PFSK-1 (cell line): ENCODE results near the gene VIPAS39.

ENCODE experiments used
- FOXP2 ChIP-seq: optimal IDR thresholded peaks from 2 replicates; pipeline ENCODE3; 2011; ENCODE audit warnings: borderline replicate concordance, control low read depth, inconsistent platforms; ENCODE audit not compliant: insufficient read depth; ENCODE audit errors: extremely low read length, extremely low read depth
- POLR2AphosphoS5 ChIP-seq: IDR thresholded peaks from 2 replicates; pipeline ENCODE4 v1.6.1; 2012; ENCODE audit warnings: low read depth, mild to moderate bottlenecking, control low read depth, low read length, moderate library complexity
- SIN3A ChIP-seq: IDR thresholded peaks from 2 replicates; pipeline ENCODE4 v1.6.1; 2012; ENCODE audit warnings: mild to moderate bottlenecking, low read length, moderate library complexity, borderline replicate concordance; ENCODE audit not compliant: insufficient read depth
- TAF1 ChIP-seq: IDR thresholded peaks from 2 replicates; pipeline ENCODE4 v1.6.1; 2012; ENCODE audit warnings: low read length, control low read depth, borderline replicate concordance; ENCODE audit not compliant: insufficient read depth
- TF ChIP-seq, protein P1 (sequence below), 2 experiments: IDR thresholded peaks; 2 replicates each; pipeline versions ENCODE4 v1.6.1 to v1.8.0; 2011 to 2012; ENCODE audit warnings: low read depth in 2 of 2, low read length in 2 of 2, control low read depth in 1 of 2, inconsistent platforms in 1 of 2, mild to moderate bottlenecking in 1 of 2, moderate library complexity in 1 of 2; ENCODE audit not compliant: insufficient read depth in 1 of 2

Gene VIPAS39

DNA sequence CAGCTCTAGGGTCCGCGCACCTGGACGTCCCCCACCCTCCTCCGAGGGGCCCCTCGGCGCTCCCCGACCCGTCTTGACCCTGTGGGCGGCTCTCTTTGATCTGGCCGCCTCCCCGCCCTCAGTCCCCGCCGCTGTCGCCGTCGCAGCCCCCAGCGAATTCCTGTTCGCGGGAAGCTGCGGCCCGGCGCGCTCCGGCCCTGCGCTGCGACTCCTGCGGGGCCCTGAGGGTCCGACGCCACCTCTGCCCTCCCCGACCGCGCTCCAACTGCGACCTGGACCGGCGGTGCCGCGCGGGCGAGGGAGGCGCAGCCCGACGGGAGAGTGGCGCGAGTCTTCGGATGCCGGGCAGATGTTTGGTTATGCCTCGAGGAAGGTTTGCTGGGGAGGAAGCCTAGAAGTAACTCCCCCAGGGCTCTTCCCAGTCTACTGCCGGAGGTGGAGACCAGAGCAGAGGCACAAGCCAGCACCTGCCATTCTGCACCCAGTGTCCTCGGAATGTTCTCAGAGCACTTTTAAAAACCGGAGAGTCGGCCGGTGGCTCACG lies 41.7 kb upstream of the VIPAS39 start:
- no peak for TF ChIP-seq POLR2AphosphoS5
- TF ChIP-seq, protein P1, sequence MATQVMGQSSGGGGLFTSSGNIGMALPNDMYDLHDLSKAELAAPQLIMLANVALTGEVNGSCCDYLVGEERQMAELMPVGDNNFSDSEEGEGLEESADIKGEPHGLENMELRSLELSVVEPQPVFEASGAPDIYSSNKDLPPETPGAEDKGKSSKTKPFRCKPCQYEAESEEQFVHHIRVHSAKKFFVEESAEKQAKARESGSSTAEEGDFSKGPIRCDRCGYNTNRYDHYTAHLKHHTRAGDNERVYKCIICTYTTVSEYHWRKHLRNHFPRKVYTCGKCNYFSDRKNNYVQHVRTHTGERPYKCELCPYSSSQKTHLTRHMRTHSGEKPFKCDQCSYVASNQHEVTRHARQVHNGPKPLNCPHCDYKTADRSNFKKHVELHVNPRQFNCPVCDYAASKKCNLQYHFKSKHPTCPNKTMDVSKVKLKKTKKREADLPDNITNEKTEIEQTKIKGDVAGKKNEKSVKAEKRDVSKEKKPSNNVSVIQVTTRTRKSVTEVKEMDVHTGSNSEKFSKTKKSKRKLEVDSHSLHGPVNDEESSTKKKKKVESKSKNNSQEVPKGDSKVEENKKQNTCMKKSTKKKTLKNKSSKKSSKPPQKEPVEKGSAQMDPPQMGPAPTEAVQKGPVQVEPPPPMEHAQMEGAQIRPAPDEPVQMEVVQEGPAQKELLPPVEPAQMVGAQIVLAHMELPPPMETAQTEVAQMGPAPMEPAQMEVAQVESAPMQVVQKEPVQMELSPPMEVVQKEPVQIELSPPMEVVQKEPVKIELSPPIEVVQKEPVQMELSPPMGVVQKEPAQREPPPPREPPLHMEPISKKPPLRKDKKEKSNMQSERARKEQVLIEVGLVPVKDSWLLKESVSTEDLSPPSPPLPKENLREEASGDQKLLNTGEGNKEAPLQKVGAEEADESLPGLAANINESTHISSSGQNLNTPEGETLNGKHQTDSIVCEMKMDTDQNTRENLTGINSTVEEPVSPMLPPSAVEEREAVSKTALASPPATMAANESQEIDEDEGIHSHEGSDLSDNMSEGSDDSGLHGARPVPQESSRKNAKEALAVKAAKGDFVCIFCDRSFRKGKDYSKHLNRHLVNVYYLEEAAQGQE (IDR thresholded peaks at IDR 0.05; ENCODE audit: insufficient read depth in 1 of 2, low read depth in 2 of 2, low read length in 2 of 2) = no peak
- no peak for TF ChIP-seq SIN3A
- TF ChIP-seq TAF1 = no peak
- no peak for TF ChIP-seq FOXP2

DNA sequence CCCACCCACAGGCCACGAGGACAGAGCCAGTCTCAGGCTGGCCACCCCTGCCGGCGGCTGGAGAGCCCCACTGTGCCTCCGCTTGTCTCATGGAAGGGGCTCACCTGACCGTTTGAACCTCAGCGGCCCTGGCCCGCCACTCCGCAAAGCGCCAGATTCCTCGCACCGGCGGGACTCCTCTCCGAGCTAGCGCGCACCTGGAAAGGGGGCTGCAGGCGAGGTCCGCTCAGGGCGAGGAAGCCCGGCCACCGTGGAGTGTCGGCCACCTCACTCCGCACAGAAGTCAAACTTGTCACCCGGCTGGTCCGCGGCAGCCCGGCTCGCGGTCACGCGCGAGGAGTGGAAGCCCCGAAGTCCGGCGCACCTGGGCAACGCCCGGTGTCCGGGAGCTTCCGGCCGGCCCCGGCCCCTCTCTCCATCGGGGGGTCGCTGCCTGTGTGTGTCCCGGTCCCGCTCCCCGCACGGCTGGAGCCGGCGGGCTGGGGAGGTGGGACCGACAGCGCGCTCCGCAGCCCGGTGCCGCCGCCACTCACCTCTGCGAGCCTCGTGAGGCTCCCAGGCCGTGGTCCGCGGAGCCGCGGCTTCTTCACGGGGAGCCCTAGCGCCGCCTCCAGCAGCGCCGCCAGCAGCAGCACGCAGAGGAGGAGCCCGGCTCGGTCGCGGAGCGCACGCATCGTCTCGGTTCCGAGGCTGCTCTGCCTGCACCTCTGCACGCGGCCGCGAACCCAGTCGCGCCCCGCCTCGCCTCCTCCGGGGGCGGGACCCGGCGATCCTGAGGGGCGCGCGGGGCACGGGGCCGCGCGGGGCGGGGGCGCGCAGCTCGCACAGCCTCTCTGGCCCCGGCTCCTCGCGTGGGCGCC lies 40.9 kb upstream of the VIPAS39 start, which contains the start of gene ISM2:
TSS of gene ISM2 (minus strand) at position 697 of the 860 bp plus-strand sequence. CDS start at position 674, 23 bp downstream.
- TF ChIP-seq FOXP2 (no peak), SIN3A (no peak), TAF1 (no peak), POLR2AphosphoS5 (no peak)
- TF ChIP-seq, protein P1 (IDR thresholded peaks at IDR 0.05; ENCODE audit: insufficient read depth in 1 of 2, low read depth in 2 of 2, low read length in 2 of 2) = no peak

DNA sequence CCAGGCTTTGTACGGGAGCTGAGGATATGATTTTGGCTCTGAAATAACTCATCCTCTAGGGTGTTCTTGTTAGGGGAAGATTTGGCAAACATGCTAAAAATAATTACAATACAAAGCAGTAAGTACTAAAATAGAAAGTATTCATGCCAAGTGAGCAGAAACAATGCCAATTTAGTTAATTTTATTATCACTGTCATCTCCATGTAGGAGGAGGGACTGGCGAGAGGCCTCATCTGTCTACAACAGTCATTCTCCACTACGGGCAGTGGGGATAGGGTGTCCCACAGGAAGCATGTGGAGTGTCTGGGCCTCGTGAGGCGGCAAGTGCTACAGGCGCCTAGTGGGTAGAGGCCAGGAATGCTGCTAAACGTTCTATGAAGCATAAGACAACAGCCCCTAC lies 37.9 kb upstream of the VIPAS39 start:
- TF ChIP-seq, protein P1 (IDR thresholded peaks at IDR 0.05; ENCODE audit: insufficient read depth in 1 of 2, low read depth in 2 of 2, low read length in 2 of 2) = no peak
- TF ChIP-seq SIN3A = no peak
- TF ChIP-seq FOXP2 = no peak
- no peak for TF ChIP-seq TAF1
- no peak for TF ChIP-seq POLR2AphosphoS5

DNA sequence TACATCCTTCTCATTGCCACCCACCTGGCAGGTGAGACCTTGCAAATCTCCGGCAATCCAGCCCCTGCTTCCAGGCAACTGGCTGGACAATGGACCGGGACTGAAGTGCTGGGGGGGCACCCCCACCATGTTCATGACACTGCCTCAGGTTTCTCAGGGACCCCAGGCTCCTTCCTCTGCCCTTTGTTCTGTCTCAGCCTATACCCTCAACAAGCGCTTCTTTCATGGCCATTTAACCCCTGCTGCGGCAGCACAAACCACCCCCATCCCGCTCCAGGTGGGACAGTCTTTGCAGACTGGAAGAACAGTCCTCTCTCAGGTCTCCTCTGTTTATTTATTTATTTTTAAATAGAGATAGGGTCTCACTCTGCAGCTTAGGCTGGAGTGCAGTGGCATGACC lies 33.7 kb upstream of the VIPAS39 start:
- TF ChIP-seq FOXP2 (no peak), TAF1 (no peak), SIN3A (no peak), POLR2AphosphoS5 (no peak)
- TF ChIP-seq, protein P1 (IDR thresholded peaks at IDR 0.05; ENCODE audit: insufficient read depth in 1 of 2, low read depth in 2 of 2, low read length in 2 of 2) = no peak
